NCI-H446 treated with DMSO at 0.1 percent for 48 hours (cell line): ENCODE data around the gene ZDBF2.
"Not testable (repeated sequence)": the region's sequence is repeated elsewhere in the genome, so short reads cannot be mapped to it uniquely, and the experiment has no call there.

Experiments used
- DNase-seq: peaks from one replicate; lab custom pipeline; 2025; lab: John Stamatoyannopoulos, UW

The ZDBF2 gene

GRCh38 chr2:206323486-206323885 lies 49.0 kb downstream of the ZDBF2 start:
- DNase-seq = no peak

DNA sequence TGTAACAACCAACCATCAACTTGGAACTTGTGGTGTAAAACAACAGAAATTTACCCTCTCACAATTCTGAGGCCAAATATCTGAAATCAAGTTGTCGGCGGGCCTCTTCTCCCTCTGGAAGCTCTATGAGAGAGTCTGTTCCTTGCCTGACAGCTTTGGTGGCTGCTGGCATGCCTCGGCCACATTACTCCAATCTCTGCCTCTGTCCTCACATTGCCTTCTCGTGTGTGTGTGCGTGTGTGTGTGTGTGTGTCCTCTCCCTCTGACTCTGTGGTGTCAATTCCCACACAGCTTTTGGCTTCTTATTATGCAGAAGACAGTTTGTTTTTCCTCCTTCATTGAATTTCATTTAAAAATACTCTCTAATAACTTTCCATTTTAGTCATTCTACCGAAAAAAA lies 50.4 kb downstream of the ZDBF2 start:
- no peak for DNase-seq

DNA sequence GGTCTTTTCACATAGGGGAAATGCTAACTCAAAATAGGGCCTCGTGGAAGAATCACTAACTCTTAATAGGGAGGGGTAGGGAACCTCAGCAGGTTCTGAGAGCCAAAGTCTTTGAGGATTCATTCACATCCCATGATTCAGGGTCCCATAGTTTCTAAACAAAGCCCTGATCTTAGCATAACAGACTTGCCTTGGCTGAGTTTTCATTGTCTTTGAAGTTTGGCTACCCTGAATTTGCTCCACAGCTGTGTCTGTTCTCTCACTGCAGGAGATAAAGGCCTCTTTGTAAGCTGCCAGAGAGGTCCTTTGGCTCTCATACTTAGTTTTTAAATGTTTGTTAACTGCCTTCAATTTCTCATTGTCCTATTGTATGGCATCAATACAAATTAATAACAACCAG lies 54.5 kb downstream of the ZDBF2 start:
- DNase-seq = no peak

GRCh38 chr2:206336861-206337260 lies 62.4 kb downstream of the ZDBF2 start:
- no peak for DNase-seq

GRCh38 chr2:206337956-206338355 lies 63.5 kb downstream of the ZDBF2 start:
- no peak for DNase-seq

DNA sequence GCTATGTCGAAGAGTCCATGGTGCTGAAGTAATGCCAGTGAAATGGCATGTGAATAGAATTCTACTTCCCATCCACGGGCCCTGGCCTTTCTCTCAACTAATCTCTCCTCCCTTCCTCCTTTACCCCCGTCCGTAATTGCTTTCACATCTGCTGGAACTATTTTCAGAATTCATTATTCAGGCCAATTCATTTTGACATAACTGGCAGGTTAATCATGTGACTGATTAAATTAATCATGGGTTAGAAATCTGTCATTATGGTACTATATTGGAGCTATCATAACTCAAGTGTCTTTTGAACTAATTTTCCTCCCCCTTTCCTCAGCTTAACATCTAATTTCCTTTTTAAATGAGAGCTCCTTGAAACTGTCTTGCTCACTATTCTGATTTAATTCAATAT lies 66.9 kb downstream of the ZDBF2 start:
- no peak for DNase-seq

DNA sequence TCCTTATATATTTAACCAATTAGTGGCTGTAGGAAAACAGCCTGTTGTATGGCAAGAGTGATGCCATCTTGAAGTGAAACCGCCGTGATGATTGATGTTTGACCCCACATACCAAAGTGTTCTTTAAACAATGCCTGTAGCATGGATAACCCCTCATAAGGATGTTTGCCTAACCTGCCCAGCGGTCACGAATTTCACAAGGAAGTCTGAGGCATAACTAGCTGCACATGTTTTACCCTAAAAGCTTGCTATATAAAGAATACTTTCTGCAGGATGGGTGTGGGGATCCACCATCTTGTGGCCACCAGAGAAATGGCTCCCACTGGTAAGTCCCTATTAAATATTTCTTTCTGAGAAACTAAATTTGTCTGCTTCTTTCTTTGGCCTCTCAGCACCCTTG lies 68.7 kb downstream of the ZDBF2 start:
- no peak for DNase-seq

GRCh38 chr2:206343816-206344215 lies 69.4 kb downstream of the ZDBF2 start:
- no peak for DNase-seq

GRCh38 chr2:206345606-206346005 lies 71.1 kb downstream of the ZDBF2 start:
- no peak for DNase-seq

DNA sequence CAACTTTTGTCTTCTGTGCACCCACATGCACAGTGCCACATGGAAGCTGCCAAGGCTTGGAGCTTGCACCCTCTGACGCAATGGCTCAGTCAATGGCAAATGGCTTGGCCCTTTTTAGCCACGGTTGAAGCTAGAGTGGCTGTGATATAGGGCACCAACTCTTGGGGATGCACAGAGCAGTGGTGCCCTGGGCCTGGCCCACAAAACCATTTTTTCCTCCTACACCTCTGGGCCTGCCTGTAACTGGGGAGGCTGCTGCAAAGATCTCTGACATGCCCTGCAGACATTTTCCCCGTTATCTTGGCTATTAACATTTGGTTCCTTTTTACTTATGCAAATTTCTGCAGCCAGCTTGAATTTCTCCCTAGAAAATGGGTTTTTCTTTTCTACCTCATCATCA lies 74.9 kb downstream of the ZDBF2 start:
- no peak for DNase-seq

- DNase-seq = no peak
Observed at GRCh38 chr2:206352571-206352970, 78.1 kb downstream of the ZDBF2 start.

GRCh38 chr2:206353685-206354084 lies 79.2 kb downstream of the ZDBF2 start:
- no peak for DNase-seq

DNA sequence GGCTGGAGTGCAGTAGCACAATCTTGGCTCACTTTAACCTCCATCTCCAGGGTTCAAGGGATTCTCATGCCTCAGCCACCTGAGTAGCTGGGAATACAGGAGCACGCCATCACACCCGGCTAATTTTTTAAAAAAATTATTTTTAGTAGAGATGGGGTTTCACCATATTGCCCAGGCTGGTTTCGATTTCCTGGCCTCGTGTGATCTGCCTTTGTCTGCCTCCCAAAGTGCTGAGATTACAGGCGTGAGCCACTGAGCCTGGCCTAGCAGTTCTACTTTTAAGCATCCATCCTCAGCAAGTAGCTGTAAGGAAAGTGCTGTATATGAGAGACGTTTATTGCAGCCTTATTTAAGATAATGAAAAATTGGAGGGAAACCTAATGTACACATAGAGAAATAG lies 79.7 kb downstream of the ZDBF2 start:
- no peak for DNase-seq

GRCh38 chr2:206356840-206357239 lies 82.4 kb downstream of the ZDBF2 start:
- not testable (repeated sequence) for DNase-seq

DNA sequence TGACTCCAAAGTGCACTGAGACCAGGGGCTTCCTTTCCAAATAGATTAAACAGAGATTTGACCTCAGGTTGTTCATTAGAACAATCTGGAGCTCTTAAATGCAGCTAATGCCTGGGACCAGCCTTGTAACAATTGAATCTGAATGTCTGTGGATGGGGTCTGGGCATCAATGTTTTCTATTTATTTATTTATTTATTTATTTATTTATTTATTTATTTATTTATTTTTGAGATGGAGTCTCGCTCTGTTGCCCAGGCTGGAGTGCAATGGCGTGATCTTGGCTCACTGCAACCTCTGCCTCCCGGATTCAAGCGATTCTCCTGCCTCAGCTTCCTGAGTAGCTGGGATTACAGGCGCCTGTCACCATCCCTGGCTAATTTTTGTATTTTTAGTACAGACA lies 86.4 kb downstream of the ZDBF2 start:
- DNase-seq = not testable (repeated sequence)

GRCh38 chr2:206361407-206362045 lies 87.1 kb downstream of the ZDBF2 start:
- no peak for DNase-seq
